ENCODE data around the gene PMVK. TPM values are rescaled to one million over a fixed set of nuclear protein-coding genes. Genes with fewer than 3 reads are reported as not detected.

The PMVK gene
- total RNA-seq, 3 donors from 2014 or later, result 28.4 to 37.6 (median 35.8) TPM

DNA sequence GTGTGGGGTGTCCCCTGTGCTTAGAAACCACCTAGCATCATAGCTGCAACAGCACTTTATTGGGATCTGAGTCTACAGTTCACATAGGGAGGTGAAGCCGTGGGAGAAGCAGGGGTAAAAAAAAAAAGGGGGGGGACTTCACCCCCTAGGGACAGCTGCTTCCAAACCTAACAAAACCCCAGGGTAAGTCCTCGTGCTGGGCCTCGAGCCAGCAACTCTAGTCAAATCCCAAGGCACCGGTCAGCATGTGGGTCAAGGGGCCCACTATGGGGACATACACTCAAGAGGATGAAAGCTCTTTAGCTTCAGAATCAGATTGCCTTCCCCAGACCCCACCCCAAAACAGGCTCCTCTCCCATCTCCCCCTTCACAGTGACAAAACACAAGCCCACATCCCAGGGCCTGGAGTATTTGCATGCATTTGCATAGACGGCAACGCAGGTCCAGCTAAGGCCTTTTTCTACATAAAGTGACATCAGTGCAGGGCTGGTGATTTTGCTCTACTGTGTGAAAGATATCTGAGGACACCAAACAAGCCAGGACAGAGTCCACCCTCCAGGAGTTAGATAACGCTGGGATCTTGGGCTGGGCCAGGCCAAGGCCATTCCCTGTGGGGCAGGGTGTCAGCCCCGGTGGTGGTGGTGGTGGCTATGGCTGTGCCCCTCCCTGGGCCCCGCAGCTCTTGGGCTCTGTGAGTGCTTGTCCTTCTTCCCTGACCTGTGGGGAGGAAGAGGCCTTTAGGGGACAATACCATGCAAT is 8.1 kb upstream of the PMVK start:
- Histone ChIP-seq H3K9me3 (no peaks in the 10 kb centered on the region), H3K36me3 (ENCODE audit: low read depth) (no peaks in the 10 kb centered on the region), H3K4me1 (ENCODE audit: low read depth) (peaks cover 8% of the 10 kb centered on the region), H3K4me3 (no peak overlapping the region)
- intact Hi-C loops (cut with DNase I, micrococcal nuclease), result no loop called here
- TF ChIP-seq, protein P1, sequence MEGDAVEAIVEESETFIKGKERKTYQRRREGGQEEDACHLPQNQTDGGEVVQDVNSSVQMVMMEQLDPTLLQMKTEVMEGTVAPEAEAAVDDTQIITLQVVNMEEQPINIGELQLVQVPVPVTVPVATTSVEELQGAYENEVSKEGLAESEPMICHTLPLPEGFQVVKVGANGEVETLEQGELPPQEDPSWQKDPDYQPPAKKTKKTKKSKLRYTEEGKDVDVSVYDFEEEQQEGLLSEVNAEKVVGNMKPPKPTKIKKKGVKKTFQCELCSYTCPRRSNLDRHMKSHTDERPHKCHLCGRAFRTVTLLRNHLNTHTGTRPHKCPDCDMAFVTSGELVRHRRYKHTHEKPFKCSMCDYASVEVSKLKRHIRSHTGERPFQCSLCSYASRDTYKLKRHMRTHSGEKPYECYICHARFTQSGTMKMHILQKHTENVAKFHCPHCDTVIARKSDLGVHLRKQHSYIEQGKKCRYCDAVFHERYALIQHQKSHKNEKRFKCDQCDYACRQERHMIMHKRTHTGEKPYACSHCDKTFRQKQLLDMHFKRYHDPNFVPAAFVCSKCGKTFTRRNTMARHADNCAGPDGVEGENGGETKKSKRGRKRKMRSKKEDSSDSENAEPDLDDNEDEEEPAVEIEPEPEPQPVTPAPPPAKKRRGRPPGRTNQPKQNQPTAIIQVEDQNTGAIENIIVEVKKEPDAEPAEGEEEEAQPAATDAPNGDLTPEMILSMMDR (IDR thresholded peaks at IDR 0.05), result no peak
- ATAC-seq (peak; percentile 47), DNase-seq (no peak)

DNA sequence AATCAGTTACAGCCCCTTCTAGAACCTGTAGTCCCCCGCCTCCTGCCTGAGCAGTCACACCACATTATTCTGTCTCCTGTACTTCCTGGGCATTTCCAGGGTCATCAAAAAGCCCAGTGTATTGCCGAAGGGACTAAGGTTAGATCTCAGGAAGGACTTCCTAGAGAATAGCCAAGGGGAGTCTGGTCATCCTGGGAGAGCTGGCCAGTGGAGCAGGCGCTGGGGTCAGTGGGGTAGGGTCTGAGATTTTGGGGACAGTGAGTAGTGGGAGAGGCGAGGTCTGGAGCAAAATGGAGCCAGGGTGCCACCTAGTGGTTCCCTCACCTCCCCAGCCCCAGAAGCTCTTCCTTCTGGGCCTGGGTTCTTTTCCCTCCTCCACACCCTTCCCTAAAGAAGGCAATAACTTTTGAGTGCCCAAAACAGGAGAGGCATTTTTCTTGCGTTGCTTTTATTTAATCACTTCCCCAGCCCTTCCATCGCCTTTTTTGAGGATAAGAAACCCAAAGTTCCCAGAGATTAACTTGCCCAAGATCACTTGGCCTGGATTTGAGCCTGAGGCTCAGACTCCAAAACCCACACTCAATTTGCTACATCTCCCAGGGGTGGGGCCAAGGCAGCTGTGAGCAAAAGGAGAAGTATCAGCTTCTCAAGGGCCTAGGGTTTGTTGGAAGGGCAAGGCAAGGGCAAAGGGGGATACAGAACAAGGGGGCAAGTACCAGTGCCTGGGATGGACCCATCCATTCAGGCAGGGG is 7.3 kb upstream of the PMVK start:
- intact Hi-C loops (cut with DNase I, micrococcal nuclease), result no loop called here
- Histone ChIP-seq H3K36me3 (ENCODE audit: low read depth) (no peaks in the 10 kb centered on the region), H3K4me3 (no peak overlapping the region), H3K9me3 (no peaks in the 10 kb centered on the region), H3K4me1 (ENCODE audit: low read depth) (peaks cover 8% of the 10 kb centered on the region)
- ATAC-seq, result peak; percentile 60
- TF ChIP-seq, protein P1 (IDR thresholded peaks at IDR 0.05), result peak; percentile 50
- peak in 1 of 3 donors; percentile 72 for DNase-seq

DNA sequence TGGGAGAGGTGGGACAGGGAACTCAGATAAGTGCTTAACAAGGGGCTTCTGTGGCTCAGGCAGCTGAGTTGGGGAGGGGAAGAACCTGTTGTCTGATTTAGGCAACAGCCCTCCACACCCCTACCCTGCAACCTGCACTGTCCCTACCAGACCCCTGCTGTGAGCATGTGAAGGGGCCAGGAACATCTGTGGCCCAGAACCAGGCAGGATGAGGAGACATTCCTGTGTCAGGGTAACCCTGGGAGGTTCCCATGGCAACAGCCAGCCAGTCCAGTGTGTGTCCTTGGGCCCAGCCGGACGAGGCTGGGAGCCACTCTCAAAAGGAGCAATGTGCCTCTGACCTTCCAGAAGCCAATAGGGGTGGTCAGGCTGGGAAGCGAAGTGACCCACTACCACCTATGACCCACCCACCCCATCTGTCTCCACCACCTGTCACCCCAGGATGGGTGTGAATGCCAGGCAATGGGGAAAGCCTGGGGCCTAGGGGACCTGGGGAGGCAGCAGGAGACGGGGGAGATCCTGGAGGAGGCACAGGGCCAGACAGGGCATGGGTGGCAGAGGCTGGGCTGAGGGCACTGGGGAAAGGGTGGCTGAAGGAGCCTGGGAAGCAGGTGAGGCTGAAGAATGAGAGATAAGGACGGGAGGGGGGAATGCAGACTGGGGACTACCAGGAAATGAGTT is 5.0 kb upstream of the PMVK start:
- H3K36me3 ChIP-seq (ENCODE audit: low read depth), result no peaks in the 10 kb centered on the region
- peaks cover 8% of the 10 kb centered on the region for H3K4me1 ChIP-seq (ENCODE audit: low read depth)
- intact Hi-C loops (cut with DNase I, micrococcal nuclease), result no loop called here
- TF ChIP-seq, protein P1 (IDR thresholded peaks at IDR 0.05), result no peak
- H3K4me3 ChIP-seq, result no peak overlapping the region
- DNase-seq (peak in 1 of 3 donors; percentile 56), ATAC-seq (no peak)
- H3K9me3 ChIP-seq, result no peaks in the 10 kb centered on the region

DNA sequence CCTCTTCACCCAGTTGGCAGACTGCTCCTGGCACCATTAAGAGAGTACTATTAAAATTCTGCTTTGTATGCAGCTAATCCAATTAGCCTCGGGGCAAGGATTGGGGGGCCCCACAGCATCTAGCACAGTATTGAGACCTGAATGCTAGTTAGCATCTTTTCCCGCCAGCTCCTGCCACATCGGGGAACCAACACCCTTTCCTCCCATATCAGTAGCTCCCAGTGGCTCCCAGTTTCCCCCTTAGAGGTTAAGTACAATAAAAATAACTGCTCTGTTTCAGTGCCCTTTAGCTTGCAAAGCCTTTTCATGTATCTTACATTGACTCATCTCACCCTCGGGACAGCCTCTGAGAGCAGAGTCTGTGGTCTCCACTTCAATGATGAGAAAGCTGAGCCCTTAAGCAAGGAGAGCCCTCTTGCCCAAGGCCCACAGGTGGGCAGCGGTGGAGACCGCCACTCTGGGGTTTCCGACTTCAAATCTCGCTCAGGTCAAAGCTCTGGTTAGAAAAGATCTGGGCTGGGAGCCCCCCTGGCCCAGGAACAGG is 4.2 kb upstream of the PMVK start:
- no peaks in the 10 kb centered on the region for H3K36me3 ChIP-seq (ENCODE audit: low read depth)

DNA sequence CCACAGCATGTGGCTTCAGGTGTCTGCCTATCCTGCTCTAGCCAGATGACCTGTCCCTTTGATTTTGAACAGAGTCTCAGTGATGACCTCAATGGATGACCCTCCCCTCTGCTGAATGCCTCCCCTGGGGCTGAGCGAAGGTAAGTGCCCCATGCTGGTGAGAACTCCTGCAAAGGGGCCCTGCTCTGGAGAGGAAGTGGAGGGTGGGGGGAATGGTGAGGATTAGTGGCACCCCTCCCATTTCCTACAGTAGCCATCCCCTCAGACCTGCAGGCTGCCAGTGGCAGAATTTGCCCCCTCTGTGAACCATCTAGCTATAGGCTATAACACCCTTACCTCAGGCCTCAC is 3.7 kb upstream of the PMVK start:
- Histone ChIP-seq H3K4me1 (ENCODE audit: low read depth) (peaks cover 14% of the 10 kb centered on the region), H3K36me3 (ENCODE audit: low read depth) (no peaks in the 10 kb centered on the region), H3K9me3 (no peaks in the 10 kb centered on the region), H3K4me3 (no peak overlapping the region)
- intact Hi-C loops (cut with DNase I, micrococcal nuclease), result no loop called here
- DNase-seq, result no peak
- no peak for ATAC-seq
- TF ChIP-seq, protein P1 (IDR thresholded peaks at IDR 0.05), result no peak

More for the DNA sequence above, 4.2 kb upstream of the PMVK start:
- DNase-seq (no peak), ATAC-seq (no peak)
- H3K4me3 ChIP-seq, result no peak overlapping the region
- TF ChIP-seq, protein P1 (IDR thresholded peaks at IDR 0.05), result no peak
- peaks cover 10% of the 10 kb centered on the region for H3K4me1 ChIP-seq (ENCODE audit: low read depth)
- intact Hi-C loops (cut with DNase I, micrococcal nuclease), result no loop called here
- no peaks in the 10 kb centered on the region for H3K9me3 ChIP-seq

Measured in mucosa of descending colon (tissue), 3 donors.